Stimulated activated CD8-positive, alpha-beta memory T cell treated with anti-CD3 and anti-CD28 coated beads, Interleukin-15, amount 100 ng/mL, for 48 hours (primary cell): ENCODE results near the gene CRYGD.
"Not testable (repeated sequence)": the region's sequence is repeated elsewhere in the genome, so short reads cannot be mapped to it uniquely, and the experiment has no call there.

Source experiments
- DNase-seq, 2 donors: peaks; one replicate each; pipeline ENCODE4 v3.0.0-alpha.2; 2020; ENCODE audit warnings: low read depth in 2 of 2

The CRYGD gene

GRCh38 chr2:208124013-208124715 lies at the start of gene CRYGD:
TSS of gene CRYGD (minus strand) at chr2:208124524. CDS start at chr2:208124473, 51 bp downstream.
- DNase-seq, result not testable (repeated sequence)

- DNase-seq, result no peak
Measured at GRCh38 chr2:208172125-208172524, 47.8 kb upstream of the CRYGD start.

GRCh38 chr2:208164951-208165755 lies 40.8 kb upstream of the CRYGD start:
- no peak for DNase-seq

- no peak for DNase-seq
Measured at GRCh38 chr2:208163489-208163888, 39.2 kb upstream of the CRYGD start, which contains the start of gene CRYGA. TSS of gene CRYGA (minus strand) at chr2:208163589. CDS start at chr2:208163556, 33 bp downstream.

GRCh38 chr2:208156439-208156838 lies 32.1 kb upstream of the CRYGD start:
- no peak for DNase-seq

GRCh38 chr2:208153156-208153555 lies 28.8 kb upstream of the CRYGD start:
- no peak for DNase-seq

- no peak for DNase-seq
Measured at GRCh38 chr2:208150956-208151355, 26.6 kb upstream of the CRYGD start.

- no peak for DNase-seq
Measured at GRCh38 chr2:208150094-208150493, 25.8 kb upstream of the CRYGD start.

GRCh38 chr2:208148803-208149202 lies 24.5 kb upstream of the CRYGD start:
- no peak for DNase-seq

GRCh38 chr2:208147759-208148158 lies 23.4 kb upstream of the CRYGD start:
- DNase-seq, result no peak

GRCh38 chr2:208147008-208147407 lies 22.7 kb upstream of the CRYGD start:
- no peak for DNase-seq

GRCh38 chr2:208146006-208146405 lies 21.7 kb upstream of the CRYGD start, which contains the start of gene CRYGB:
TSS of gene CRYGB (minus strand) at chr2:208146158. CDS start at chr2:208146120, 38 bp downstream.
- DNase-seq, result no peak

- DNase-seq, result no peak
Measured at GRCh38 chr2:208142925-208143799, 18.8 kb upstream of the CRYGD start.

- DNase-seq, result no peak
Measured at GRCh38 chr2:208142240-208142924, 18.1 kb upstream of the CRYGD start.

GRCh38 chr2:208139447-208139846 lies 15.1 kb upstream of the CRYGD start:
- no peak for DNase-seq

GRCh38 chr2:208138334-208138733 lies 14.0 kb upstream of the CRYGD start:
- DNase-seq, result not testable (repeated sequence)

- no peak for DNase-seq
Measured at GRCh38 chr2:208136716-208137094, 12.4 kb upstream of the CRYGD start.

GRCh38 chr2:208135794-208136715 lies 11.7 kb upstream of the CRYGD start:
- no peak for DNase-seq

GRCh38 chr2:208134928-208135586 lies 10.7 kb upstream of the CRYGD start:
- DNase-seq, result peak in 1 of 2 donors; percentile 2

- no peak for DNase-seq
Measured at GRCh38 chr2:208130712-208131110, 6.4 kb upstream of the CRYGD start.
